ENCODE data around the gene COL21A1. TPM values are rescaled to one million over a fixed set of nuclear protein-coding genes. Genes with fewer than 3 reads are reported as not detected.

COL21A1 gene
- total RNA-seq, 2 donors from 2014 or later, result 4.8 to 13.3 TPM

DNA sequence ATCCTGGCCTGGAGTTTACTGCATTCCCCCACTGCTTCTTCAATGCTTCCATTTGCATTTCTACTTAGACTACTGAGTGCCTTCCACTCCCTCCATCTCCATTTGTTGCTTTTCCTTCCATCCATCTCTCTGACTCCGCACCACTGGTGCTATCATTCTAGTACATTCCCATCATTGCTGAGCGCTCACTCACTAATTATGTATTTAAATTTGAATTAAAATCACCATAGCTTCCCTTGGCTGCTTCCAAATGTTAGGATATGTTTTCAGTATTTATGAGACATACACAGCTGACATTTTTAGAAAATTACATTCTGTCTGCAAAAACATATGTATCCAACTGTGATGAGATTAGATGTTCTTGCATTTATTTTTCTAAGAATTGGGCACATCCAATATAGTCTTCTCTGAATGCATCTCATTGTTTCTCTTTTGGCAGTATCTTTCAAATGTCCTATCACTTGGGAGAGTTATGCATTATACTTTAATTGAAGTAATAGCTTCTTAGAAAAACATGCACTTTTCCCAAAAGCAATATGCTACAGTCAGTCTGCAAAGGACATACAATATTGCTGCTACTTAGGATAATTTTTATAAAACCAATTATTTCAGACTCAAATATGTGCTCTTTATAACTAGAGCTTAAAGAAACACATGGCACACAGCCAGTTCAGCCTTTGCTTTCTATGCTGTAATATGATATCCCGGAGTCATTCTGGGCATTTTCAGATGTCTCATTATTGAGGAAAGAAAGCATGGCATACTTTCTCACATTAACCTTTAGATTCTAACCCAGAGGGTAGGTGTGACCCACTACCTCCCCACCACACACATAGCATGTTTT lies 12.1 kb upstream of the COL21A1 start:
- DNase-seq (ENCODE audit: low spot score), result no peak
- no peak overlapping the region for H3K4me3 ChIP-seq
- intact Hi-C loops (cut with DNase I), result no loop called here
- H3K36me3 ChIP-seq, result no peaks in the 10 kb centered on the region
- H3K9me3 ChIP-seq, result no peaks in the 10 kb centered on the region
- no peaks in the 10 kb centered on the region for H3K27me3 ChIP-seq (replicated peaks; ENCODE audit: insufficient read depth)
- no peak overlapping the region for H3K27ac ChIP-seq
- TF ChIP-seq, protein P1, sequence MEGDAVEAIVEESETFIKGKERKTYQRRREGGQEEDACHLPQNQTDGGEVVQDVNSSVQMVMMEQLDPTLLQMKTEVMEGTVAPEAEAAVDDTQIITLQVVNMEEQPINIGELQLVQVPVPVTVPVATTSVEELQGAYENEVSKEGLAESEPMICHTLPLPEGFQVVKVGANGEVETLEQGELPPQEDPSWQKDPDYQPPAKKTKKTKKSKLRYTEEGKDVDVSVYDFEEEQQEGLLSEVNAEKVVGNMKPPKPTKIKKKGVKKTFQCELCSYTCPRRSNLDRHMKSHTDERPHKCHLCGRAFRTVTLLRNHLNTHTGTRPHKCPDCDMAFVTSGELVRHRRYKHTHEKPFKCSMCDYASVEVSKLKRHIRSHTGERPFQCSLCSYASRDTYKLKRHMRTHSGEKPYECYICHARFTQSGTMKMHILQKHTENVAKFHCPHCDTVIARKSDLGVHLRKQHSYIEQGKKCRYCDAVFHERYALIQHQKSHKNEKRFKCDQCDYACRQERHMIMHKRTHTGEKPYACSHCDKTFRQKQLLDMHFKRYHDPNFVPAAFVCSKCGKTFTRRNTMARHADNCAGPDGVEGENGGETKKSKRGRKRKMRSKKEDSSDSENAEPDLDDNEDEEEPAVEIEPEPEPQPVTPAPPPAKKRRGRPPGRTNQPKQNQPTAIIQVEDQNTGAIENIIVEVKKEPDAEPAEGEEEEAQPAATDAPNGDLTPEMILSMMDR (IDR thresholded peaks at IDR 0.05), result no peak
- TF ChIP-seq POLR2AphosphoS5 (IDR thresholded peaks at IDR 0.05) (no peak), POLR2A (IDR thresholded peaks at IDR 0.05) (no peak)
- WGBS, result 76% methylated on average over 3 of the region's 3 CpGs
- H3K4me1 ChIP-seq (replicated peaks), result no peaks in the 10 kb centered on the region

DNA sequence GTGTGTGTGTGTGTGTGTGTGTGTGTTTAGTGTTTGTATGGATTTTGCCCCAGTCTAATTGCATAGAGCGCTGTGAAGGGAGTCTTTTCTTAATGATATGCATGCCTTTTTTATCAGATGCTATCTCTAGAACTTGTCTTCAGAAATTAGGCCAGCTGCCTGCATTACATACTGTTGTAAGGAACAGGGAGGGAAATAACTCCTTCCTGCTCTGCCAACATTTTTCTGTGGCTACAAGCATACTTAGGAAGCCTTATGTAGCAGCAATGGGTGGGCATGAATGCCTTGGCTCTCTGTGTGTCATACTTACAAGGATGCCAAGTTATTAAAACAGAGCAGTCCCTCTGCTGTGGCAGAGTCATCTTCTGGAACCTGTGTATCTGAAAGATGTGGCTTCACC lies 8.0 kb upstream of the COL21A1 start:
- intact Hi-C loops (cut with DNase I), result no loop called here
- no peaks in the 10 kb centered on the region for H3K27me3 ChIP-seq (replicated peaks; ENCODE audit: insufficient read depth)
- H3K36me3 ChIP-seq, result no peaks in the 10 kb centered on the region
- WGBS, result 47% methylated on average over 1 of the region's 1 CpG
- TF ChIP-seq POLR2A (IDR thresholded peaks at IDR 0.05) (no peak), POLR2AphosphoS5 (IDR thresholded peaks at IDR 0.05) (no peak)
- TF ChIP-seq, protein P1 (IDR thresholded peaks at IDR 0.05), result no peak
- no peaks in the 10 kb centered on the region for H3K9me3 ChIP-seq
- DNase-seq (ENCODE audit: low spot score), result no peak
- no peak overlapping the region for H3K27ac ChIP-seq
- no peak overlapping the region for H3K4me3 ChIP-seq
- no peaks in the 10 kb centered on the region for H3K4me1 ChIP-seq (replicated peaks)

DNA sequence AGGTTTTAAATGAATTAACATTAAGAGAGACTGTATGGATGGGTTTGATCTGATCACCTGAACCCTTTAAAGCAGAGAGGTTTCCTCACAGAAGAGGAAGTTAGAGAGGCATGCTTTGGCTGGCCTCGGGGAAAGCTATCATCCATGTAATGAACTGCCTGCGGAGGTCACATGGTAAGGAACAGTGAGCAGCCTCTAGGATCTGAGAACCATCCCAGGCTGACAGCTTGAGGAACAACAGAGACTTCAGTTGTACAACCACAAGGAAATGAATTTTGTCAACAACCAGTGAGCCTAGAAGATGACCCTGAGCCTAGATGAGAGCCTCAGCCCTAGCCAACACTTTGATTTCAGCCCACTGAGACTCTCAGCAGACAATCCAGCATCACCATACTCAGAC lies 2.9 kb upstream of the COL21A1 start:
- WGBS, result 50% methylated on average over 2 of the region's 2 CpGs

DNA sequence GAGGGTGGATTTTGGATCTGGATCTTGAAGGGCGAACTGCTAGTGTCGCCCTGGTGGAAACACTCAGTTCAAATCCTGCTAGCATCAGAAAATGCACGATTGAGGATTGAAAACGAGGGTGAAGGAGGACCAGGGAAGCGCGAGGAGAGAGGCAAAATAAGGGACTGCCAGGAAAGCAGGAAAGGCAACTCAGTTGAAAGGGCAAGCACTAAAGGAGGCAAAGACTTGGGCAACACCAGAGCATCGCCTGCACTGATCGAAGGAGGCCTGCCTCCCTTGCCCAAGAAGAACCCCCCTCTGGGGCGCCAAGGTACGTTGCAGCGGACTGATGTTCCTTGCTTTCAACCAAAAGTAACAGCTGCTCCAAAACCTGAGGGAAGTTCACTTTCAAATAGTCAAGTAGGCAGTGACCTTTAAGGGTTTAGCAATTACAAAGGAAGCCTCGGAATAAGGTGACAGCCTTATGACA lies 308 bp upstream of the COL21A1 start:
- no peak for DNase-seq (ENCODE audit: low spot score)
- Histone ChIP-seq H3K36me3 (no peaks in the 10 kb centered on the region), H3K9me3 (no peaks in the 10 kb centered on the region), H3K4me3 (peak overlapping the region; percentile 20 to 35), H3K4me1 (replicated peaks) (no peaks in the 10 kb centered on the region), H3K27me3 (replicated peaks; ENCODE audit: insufficient read depth) (no peaks in the 10 kb centered on the region), H3K27ac (peak overlapping the region in 1 of 2 donors; percentile 57)
- whole genome bisulfite sequencing, result 32% methylated on average over 12 of the region's 12 CpGs
- intact Hi-C loops (cut with DNase I), result no loop called here
- TF ChIP-seq POLR2A (IDR thresholded peaks at IDR 0.05) (no peak), POLR2AphosphoS5 (IDR thresholded peaks at IDR 0.05) (no peak)
- TF ChIP-seq, protein P1 (IDR thresholded peaks at IDR 0.05), result no peak

More for the DNA sequence above, 2.9 kb upstream of the COL21A1 start:
- DNase-seq (ENCODE audit: low spot score), result no peak
- no peak for TF ChIP-seq POLR2A (IDR thresholded peaks at IDR 0.05)
- TF ChIP-seq, protein P1 (IDR thresholded peaks at IDR 0.05), result no peak
- TF ChIP-seq POLR2AphosphoS5 (IDR thresholded peaks at IDR 0.05), result no peak
- intact Hi-C loops (cut with DNase I), result no loop called here
- H3K36me3 ChIP-seq, result no peaks in the 10 kb centered on the region
- no peaks in the 10 kb centered on the region for H3K9me3 ChIP-seq
- no peak overlapping the region for H3K4me3 ChIP-seq
- no peaks in the 10 kb centered on the region for H3K27me3 ChIP-seq (replicated peaks; ENCODE audit: insufficient read depth)
- H3K4me1 ChIP-seq (replicated peaks), result no peaks in the 10 kb centered on the region
- no peak overlapping the region for H3K27ac ChIP-seq

DNA sequence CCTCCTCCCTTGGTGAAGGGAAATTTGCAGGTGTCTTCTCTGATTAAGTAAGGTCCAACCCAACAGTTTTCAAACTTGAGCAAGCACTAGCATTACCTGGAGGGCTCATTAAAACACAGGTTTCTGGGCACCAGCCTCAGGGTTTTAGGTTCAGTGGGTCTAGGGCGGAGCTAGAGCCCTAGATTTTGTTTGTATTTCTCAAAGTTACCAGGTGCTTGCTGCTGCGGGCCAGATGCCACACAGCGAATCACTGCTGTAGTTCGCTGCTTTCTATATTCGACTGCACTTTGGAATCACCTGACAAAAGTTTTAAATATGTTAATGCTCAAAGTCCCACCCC lies 869 bp downstream of the COL21A1 start:
- intact Hi-C loops (cut with DNase I), result no loop called here
- 36% methylated on average over 5 of the region's 5 CpGs for WGBS
- DNase-seq (ENCODE audit: low spot score), result no peak
- Histone ChIP-seq H3K9me3 (no peaks in the 10 kb centered on the region), H3K27me3 (replicated peaks; ENCODE audit: insufficient read depth) (no peaks in the 10 kb centered on the region), H3K36me3 (no peaks in the 10 kb centered on the region), H3K4me3 (peak overlapping the region; percentile 20 to 35), H3K4me1 (replicated peaks) (no peaks in the 10 kb centered on the region), H3K27ac (peak overlapping the region in 1 of 2 donors; percentile 57)
- no peak for TF ChIP-seq POLR2AphosphoS5 (IDR thresholded peaks at IDR 0.05)
- TF ChIP-seq POLR2A (IDR thresholded peaks at IDR 0.05), result no peak
- TF ChIP-seq, protein P1 (IDR thresholded peaks at IDR 0.05), result no peak
